CD4-positive, alpha-beta memory T cell (primary cell): ENCODE measurements around the gene NEK10. TPM values are rescaled to one million over a fixed set of nuclear protein-coding genes. Genes with fewer than 3 reads are reported as not detected.
"Not testable (repeated sequence)": the region's sequence is repeated elsewhere in the genome, so short reads cannot be mapped to it uniquely, and the experiment has no call there.

Experiments used
- CTCF ChIA-PET: fragments of 350-600 bp; sonication (Branson Sonifier 250); formaldehyde crosslinking; loops from one replicate; lab custom pipeline; 2021; ENCODE audit warnings: inconsistent platforms; ENCODE audit not compliant: partially characterized antibody; lab: Charles Lee
- POLR2A ChIA-PET: fragments of 350-600 bp; sonication (Branson Sonifier 250); formaldehyde crosslinking; loops from one replicate; lab custom pipeline; 2021; ENCODE audit not compliant: partially characterized antibody; lab: Charles Lee
- DNase-seq, 5 donors: peaks; one replicate each; pipeline versions ENCODE4 v3.0.0 to v3.0.0-alpha.2; 2020 to 2022; ENCODE audit warnings: mixed read lengths in 1 of 5
- H3K27ac ChIP-seq: one replicate; pipeline ENCODE4 v1.7.0; 2013; ENCODE audit warnings: low read depth, low read length
- H3K27me3 ChIP-seq: 2 replicates; pipeline ENCODE4 v1.7.0; 2013; ENCODE audit warnings: mild to moderate bottlenecking, low read length, moderate library complexity; ENCODE audit not compliant: insufficient read depth
- H3K36me3 ChIP-seq: 2 replicates; pipeline ENCODE4 v1.7.0; 2013; ENCODE audit warnings: mild to moderate bottlenecking, low read length, moderate library complexity; ENCODE audit not compliant: insufficient read depth
- H3K4me1 ChIP-seq: 2 replicates; pipeline ENCODE4 v1.7.0; 2013; ENCODE audit warnings: mild to moderate bottlenecking, low read length, moderate library complexity; ENCODE audit not compliant: insufficient read depth
- H3K4me3 ChIP-seq, 2 donors: one replicate each; pipeline ENCODE4 v1.7.0; 2013; ENCODE audit warnings: low read length in 2 of 2, mild to moderate bottlenecking in 1 of 2
- H3K9me3 ChIP-seq, 2 donors: one replicate each; pipeline ENCODE4 v1.7.0; 2013; ENCODE audit warnings: low read length in 2 of 2, control low read depth in 1 of 2; ENCODE audit not compliant: control insufficient read depth in 1 of 2
- H3K27ac Mint-ChIP-seq, 7 donors: one replicate each; pipeline ENCODE4 v1.8.0; 2020 to 2021; ENCODE audit warnings: mixed read lengths in 7 of 7, mild to moderate bottlenecking in 6 of 7, inconsistent platforms in 3 of 7, moderate library complexity in 3 of 7
- H3K27me3 Mint-ChIP-seq, 2 donors: one replicate each; pipeline ENCODE4 v1.8.0; 2020 to 2021; ENCODE audit warnings: mixed read lengths in 2 of 2
- H3K36me3 Mint-ChIP-seq, 2 donors: one replicate each; pipeline ENCODE4 v1.8.0; 2020 to 2021; ENCODE audit warnings: mixed read lengths in 2 of 2, inconsistent platforms in 1 of 2, mild to moderate bottlenecking in 1 of 2
- H3K4me1 Mint-ChIP-seq, 4 donors: one replicate each; pipeline ENCODE4 v1.8.0; 2020 to 2021; ENCODE audit warnings: mixed read lengths in 4 of 4, mild to moderate bottlenecking in 1 of 4
- H3K4me3 Mint-ChIP-seq, 8 donors: one replicate each; pipeline ENCODE4 v1.8.0; 2020 to 2021; ENCODE audit warnings: mixed read lengths in 8 of 8, mild to moderate bottlenecking in 7 of 8, moderate library complexity in 6 of 8, inconsistent platforms in 3 of 8
- H3K9me3 Mint-ChIP-seq, 8 donors: one replicate each; pipeline ENCODE4 v1.8.0; 2020 to 2021; ENCODE audit warnings: mixed read lengths in 8 of 8, mild to moderate bottlenecking in 5 of 8, inconsistent platforms in 3 of 8, moderate library complexity in 1 of 8
- intact Hi-C: fragments of 100-400 bp; cut with micrococcal nuclease; formaldehyde crosslinking; loops from one replicate; pipeline ENCODE4 v1.15.1; 2023
- polyA plus RNA-seq, 2 donors: library from polyadenylated mRNA; unstranded; fragments of 300-500 nt; fragmentation: Illumina TruSeq; gene quantifications; one replicate each; pipeline ENCODE4 v1.2.3, GENCODE V29; 2021
- total RNA-seq, 2 experiments: library from RNA; stranded (reverse); gene quantifications; one replicate each; pipeline ENCODE4 v1.2.3, GENCODE V29; 2021

The NEK10 gene
- total and polyA plus RNA-seq, 4 experiments from 2014 or later, result 0.10 to 2.7 (median 1.4) TPM; not detected in 1

- H3K4me1 ChIP-seq, result no peaks in the 10 kb centered on the region
- Mint-ChIP-seq H3K27ac (peak overlapping the region in 1 of 7 donors; percentile 18), H3K4me3 (no peak overlapping the region), H3K36me3 (no peaks in the 10 kb centered on the region), H3K4me1 (peaks cover 5 to 17% (median 12%) of the 10 kb centered on the region in 4 donors), H3K27me3 (no peaks in the 10 kb centered on the region), H3K9me3 (peaks cover 0 to 4% (median 0%) of the 10 kb centered on the region in 8 donors)
- intact Hi-C loops, result no loop called here
- H3K9me3 ChIP-seq, result no peaks in the 10 kb centered on the region
- POLR2A ChIA-PET, result no interaction called here
- H3K36me3 ChIP-seq, result no peaks in the 10 kb centered on the region
- H3K27ac ChIP-seq, result no peak overlapping the region
- CTCF ChIA-PET, result no interaction called here
- no peak for DNase-seq
- H3K4me3 ChIP-seq, result no peak overlapping the region
- no peaks in the 10 kb centered on the region for H3K27me3 ChIP-seq
Observed at GRCh38 chr3:27342267-27342666, 26.9 kb downstream of the NEK10 start.

- Mint-ChIP-seq H3K4me1 (peaks cover 5 to 14% (median 10%) of the 10 kb centered on the region in 4 donors), H3K4me3 (no peak overlapping the region), H3K36me3 (no peaks in the 10 kb centered on the region), H3K27me3 (no peaks in the 10 kb centered on the region), H3K9me3 (peaks cover 0 to 5% (median 0%) of the 10 kb centered on the region in 8 donors), H3K27ac (peak overlapping the region in 2 of 7 donors; percentile 22 to 26)
- CTCF ChIA-PET, result no interaction called here
- POLR2A ChIA-PET, result no interaction called here
- Histone ChIP-seq H3K36me3 (no peaks in the 10 kb centered on the region), H3K4me3 (no peak overlapping the region), H3K9me3 (no peaks in the 10 kb centered on the region), H3K27me3 (no peaks in the 10 kb centered on the region), H3K27ac (no peak overlapping the region), H3K4me1 (no peaks in the 10 kb centered on the region)
- intact Hi-C loops, result no loop called here
- DNase-seq, result peak in 4 of 5 donors; percentile 22 to 46 (median 37)
Observed at GRCh38 chr3:27340534-27340933, 28.6 kb downstream of the NEK10 start.

GRCh38 chr3:27335571-27335970 is 33.6 kb downstream of the NEK10 start:
- Mint-ChIP-seq H3K4me1 (peaks cover under 1 to 7% (median 5%) of the 10 kb centered on the region in 4 donors), H3K36me3 (no peaks in the 10 kb centered on the region), H3K9me3 (peaks cover 0 to 5% (median 1%) of the 10 kb centered on the region in 8 donors), H3K27ac (peak overlapping the region in 1 of 7 donors; percentile 0), H3K4me3 (no peak overlapping the region), H3K27me3 (no peaks in the 10 kb centered on the region)
- ChIA-PET CTCF (no interaction called here), POLR2A (no interaction called here)
- DNase-seq, result no peak
- intact Hi-C loops, result no loop called here
- H3K9me3 ChIP-seq, result no peaks in the 10 kb centered on the region
- H3K4me3 ChIP-seq, result no peak overlapping the region
- no peak overlapping the region for H3K27ac ChIP-seq
- no peaks in the 10 kb centered on the region for H3K4me1 ChIP-seq
- no peaks in the 10 kb centered on the region for H3K36me3 ChIP-seq
- no peaks in the 10 kb centered on the region for H3K27me3 ChIP-seq

GRCh38 chr3:27333843-27334242 is 35.3 kb downstream of the NEK10 start:
- POLR2A ChIA-PET, result no interaction called here
- Histone ChIP-seq H3K4me1 (no peaks in the 10 kb centered on the region), H3K36me3 (no peaks in the 10 kb centered on the region), H3K27ac (no peak overlapping the region), H3K4me3 (no peak overlapping the region), H3K9me3 (no peaks in the 10 kb centered on the region), H3K27me3 (no peaks in the 10 kb centered on the region)
- Mint-ChIP-seq H3K4me1 (no peaks in the 10 kb centered on the region), H3K36me3 (no peaks in the 10 kb centered on the region), H3K9me3 (peaks cover 0 to 7% (median 3%) of the 10 kb centered on the region in 8 donors), H3K27me3 (no peaks in the 10 kb centered on the region), H3K4me3 (no peak overlapping the region), H3K27ac (no peak overlapping the region)
- intact Hi-C loops, result no loop called here
- no peak for DNase-seq
- CTCF ChIA-PET, result no interaction called here

GRCh38 chr3:27328982-27329762 is 40.0 kb downstream of the NEK10 start:
- H3K4me1 Mint-ChIP-seq, H3K27me3 ChIP-seq, H3K27ac Mint-ChIP-seq, H3K9me3 ChIP-seq, H3K36me3 Mint-ChIP-seq, H3K27me3 Mint-ChIP-seq, H3K4me1 ChIP-seq, H3K27ac ChIP-seq, POLR2A ChIA-PET, H3K36me3 ChIP-seq, H3K4me3 ChIP-seq, intact Hi-C loops, DNase-seq, H3K4me3 Mint-ChIP-seq: not testable (repeated sequence)
- H3K9me3 Mint-ChIP-seq, result peaks cover 0 to 17% (median 4%) of the 10 kb centered on the region in 8 donors
- CTCF ChIA-PET, result interaction anchor here (1.1 kb wide), 1 partner anchor 331 kb away, joined by 3 read pairs; no protein-coding TSS in a partner anchor

- DNase-seq, result no peak
- peaks cover 0 to 17% (median 3%) of the 10 kb centered on the region in 8 donors for H3K9me3 Mint-ChIP-seq
- H3K4me3 ChIP-seq, result no peak overlapping the region
- no peaks in the 10 kb centered on the region for H3K27me3 Mint-ChIP-seq
- ChIA-PET POLR2A (no interaction called here), CTCF (no interaction called here)
- H3K36me3 Mint-ChIP-seq, result peaks cover 0 to 4% of the 10 kb centered on the region in 2 donors
- no peak overlapping the region for H3K4me3 Mint-ChIP-seq
- H3K9me3 ChIP-seq, result no peaks in the 10 kb centered on the region
- no peaks in the 10 kb centered on the region for H3K36me3 ChIP-seq
- peaks cover 0 to 1% (median 0%) of the 10 kb centered on the region in 4 donors for H3K4me1 Mint-ChIP-seq
- H3K27ac Mint-ChIP-seq, result no peak overlapping the region
- no peak overlapping the region for H3K27ac ChIP-seq
- H3K27me3 ChIP-seq, result no peaks in the 10 kb centered on the region
- intact Hi-C loops, result no loop called here
- no peaks in the 10 kb centered on the region for H3K4me1 ChIP-seq
Observed at GRCh38 chr3:27326629-27327545, 42.3 kb downstream of the NEK10 start.

- Histone ChIP-seq H3K36me3 (no peaks in the 10 kb centered on the region), H3K9me3 (no peaks in the 10 kb centered on the region), H3K27me3 (no peaks in the 10 kb centered on the region), H3K27ac (no peak overlapping the region), H3K4me1 (no peaks in the 10 kb centered on the region), H3K4me3 (no peak overlapping the region)
- Mint-ChIP-seq H3K4me3 (no peak overlapping the region), H3K27me3 (no peaks in the 10 kb centered on the region), H3K9me3 (peaks cover 0 to 17% (median 3%) of the 10 kb centered on the region in 8 donors), H3K4me1 (peaks cover 0 to 1% (median 0%) of the 10 kb centered on the region in 4 donors), H3K36me3 (peaks cover 0 to 4% of the 10 kb centered on the region in 2 donors), H3K27ac (no peak overlapping the region)
- CTCF ChIA-PET, result interaction anchor here (0.9 kb wide), 1 partner anchor 355 kb away, joined by 3 read pairs; no protein-coding TSS in a partner anchor
- POLR2A ChIA-PET, result no interaction called here
- no peak for DNase-seq
- intact Hi-C loops, result no loop called here
Observed at GRCh38 chr3:27326202-27326601, 43.0 kb downstream of the NEK10 start.
